ENCODE measurements around the gene SHC3.

- no peak for TF ChIP-seq POLR2A (IDR thresholded peaks at IDR 0.05; ENCODE audit: low read length)
- TF ChIP-seq GATA1 (IDR thresholded peaks at IDR 0.05; ENCODE audit: low read depth, low read length), result no peak
These were observed 11.8 kb downstream of the SHC3 start for GRCh38 chr9:89166852-89167251.

All from erythroblast (primary cell).